A673 (cell line): ENCODE results near the gene SHISAL1.

Experiments used
- CTCF ChIP-seq: fragments of 300-800, 200-600 bp; sonication (generic); conservative IDR thresholded peaks from 2 replicates; pipeline ENCODE4 v1.5.1; 2017; ENCODE audit warnings: low read depth, mild to moderate bottlenecking, antibody characterized with exemption, low read length, moderate library complexity, mixed read lengths
- EZH2 ChIP-seq: fragments of 200-600 bp; sonication (generic); IDR thresholded peaks from 2 replicates; pipeline ENCODE4 v1.6.1; 2017; ENCODE audit warnings: borderline replicate concordance, low read depth, mild to moderate bottlenecking, mixed read lengths, antibody characterized with exemption, low read length; ENCODE audit not compliant: poor library complexity, severe bottlenecking

GRCh38 chr22:44245867-44246266, 66.9 kb downstream of the SHISAL1 start:
- TF ChIP-seq CTCF (no peak), EZH2 (no peak)
